H9 (cell line): ENCODE results near the gene TNKS1BP1. TPM values are rescaled to one million over a fixed set of nuclear protein-coding genes. Genes with fewer than 3 reads are reported as not detected.
A peak's percentile ranks its signal among the peaks of the same experiment; 100 is the strongest.

Experiments
- DNase-seq: peaks from one replicate; pipeline ENCODE4 v3.0.0-alpha.2; 2017
- H2AFZ ChIP-seq: one replicate; pipeline ENCODE4 v1.6.1; 2013; ENCODE audit warnings: mild to moderate bottlenecking, low read length, control low read depth, moderate library complexity
- H2AK5ac ChIP-seq: 2 replicates; pipeline ENCODE4 v1.6.1; 2013; ENCODE audit warnings: low read length, control low read depth, mixed read lengths; ENCODE audit not compliant: insufficient read length
- H2BK120ac ChIP-seq: one replicate; pipeline ENCODE4 v1.6.1; 2013; ENCODE audit warnings: low read depth, mild to moderate bottlenecking, low read length, control low read depth, inconsistent platforms; ENCODE audit not compliant: poor library complexity, severe bottlenecking
- H2BK12ac ChIP-seq: 2 replicates; pipeline ENCODE4 v1.6.1; 2013; ENCODE audit warnings: low read length, control low read depth, mixed read lengths, low read depth; ENCODE audit not compliant: insufficient read length
- H2BK15ac ChIP-seq: 2 replicates; pipeline ENCODE4 v1.6.1; 2013; ENCODE audit warnings: low read depth, low read length, control low read depth
- H2BK20ac ChIP-seq: one replicate; pipeline ENCODE4 v1.6.1; 2013; ENCODE audit warnings: low read depth, mild to moderate bottlenecking, low read length, control low read depth, inconsistent platforms; ENCODE audit not compliant: poor library complexity, severe bottlenecking
- H2BK5ac ChIP-seq: 2 replicates; pipeline ENCODE4 v1.6.1; 2013; ENCODE audit warnings: low read length, control low read depth, mixed read lengths; ENCODE audit not compliant: insufficient read length
- H3K14ac ChIP-seq: 2 replicates; pipeline ENCODE4 v1.6.1; 2013; ENCODE audit warnings: low read length, control low read depth; ENCODE audit not compliant: insufficient read depth
- H3K18ac ChIP-seq: 2 replicates; pipeline ENCODE4 v1.6.1; 2013; ENCODE audit warnings: low read depth, mild to moderate bottlenecking, mixed read lengths, low read length, control low read depth; ENCODE audit not compliant: insufficient read length
- H3K23ac ChIP-seq: 2 replicates; pipeline ENCODE4 v1.6.1; 2013; ENCODE audit warnings: low read length, control low read depth, mixed read lengths, low read depth; ENCODE audit not compliant: insufficient read length
- H3K23me2 ChIP-seq: 2 replicates; pipeline ENCODE4 v1.6.1; 2013; ENCODE audit warnings: low read depth, mild to moderate bottlenecking, mixed read lengths, low read length, control low read depth; ENCODE audit not compliant: insufficient read length, poor library complexity, severe bottlenecking
- H3K27ac ChIP-seq: 2 replicates; pipeline ENCODE4 v1.5.1; 2013; ENCODE audit warnings: low read length, control low read depth, mixed read lengths, low read depth; ENCODE audit not compliant: insufficient read length
- H3K27me3 ChIP-seq: 2 replicates; pipeline ENCODE4 v1.6.1; 2013; ENCODE audit warnings: low read length, control low read depth, inconsistent platforms; ENCODE audit not compliant: insufficient read depth
- H3K4ac ChIP-seq: 2 replicates; pipeline ENCODE4 v1.6.1; 2013; ENCODE audit warnings: low read depth, mild to moderate bottlenecking, control low read depth, inconsistent platforms, low read length, moderate library complexity
- H3K4me1 ChIP-seq: 2 replicates; pipeline ENCODE4 v1.6.1; 2013; ENCODE audit warnings: low read length, control low read depth, inconsistent platforms; ENCODE audit not compliant: insufficient read depth
- H3K4me2 ChIP-seq: 2 replicates; pipeline ENCODE4 v1.6.1; 2013; ENCODE audit warnings: low read length, control low read depth, mixed read lengths; ENCODE audit not compliant: insufficient read length, insufficient read depth
- H3K56ac ChIP-seq: 2 replicates; pipeline ENCODE4 v1.6.1; 2013; ENCODE audit warnings: low read depth, mild to moderate bottlenecking, mixed read lengths, low read length, control low read depth; ENCODE audit not compliant: insufficient read length
- H3K79me1 ChIP-seq: 2 replicates; pipeline ENCODE4 v1.6.1; 2013; ENCODE audit warnings: low read depth, mild to moderate bottlenecking, moderate library complexity, low read length, control low read depth, inconsistent platforms; ENCODE audit not compliant: insufficient read depth, poor library complexity, severe bottlenecking
- H3K79me2 ChIP-seq: 2 replicates; pipeline ENCODE4 v1.6.1; 2013; ENCODE audit warnings: low read length, control low read depth, inconsistent platforms; ENCODE audit not compliant: insufficient read depth
- H3K9ac ChIP-seq: 2 replicates; pipeline ENCODE4 v1.6.1; 2013; ENCODE audit warnings: low read length, control low read depth, mixed read lengths; ENCODE audit not compliant: insufficient read length; ENCODE audit errors: extremely low read depth
- H3K9me3 ChIP-seq: one replicate; pipeline ENCODE4 v1.6.1; 2013; ENCODE audit warnings: low read depth, low read length, inconsistent platforms; ENCODE audit not compliant: control insufficient read depth
- H3T11ph ChIP-seq: one replicate; pipeline ENCODE4 v1.6.1; 2013; ENCODE audit warnings: mild to moderate bottlenecking, low read length, control low read depth, inconsistent platforms
- H4K20me1 ChIP-seq: one replicate; pipeline ENCODE4 v1.6.1; 2013; ENCODE audit not compliant: control insufficient read depth, insufficient read length, insufficient read depth
- H4K5ac ChIP-seq: 2 replicates; pipeline ENCODE4 v1.6.1; 2013; ENCODE audit warnings: low read depth, mild to moderate bottlenecking, mixed read lengths, low read length, control low read depth; ENCODE audit not compliant: insufficient read length
- H4K8ac ChIP-seq: replicated peaks from 2 replicates; pipeline ENCODE4 v1.6.1; 2013; ENCODE audit warnings: low read length, control low read depth, mixed read lengths, low read depth; ENCODE audit not compliant: insufficient read length
- H4K91ac ChIP-seq: 2 replicates; pipeline ENCODE4 v1.6.1; 2013; ENCODE audit warnings: low read depth, mild to moderate bottlenecking, moderate library complexity, mixed read lengths, low read length, control low read depth; ENCODE audit not compliant: insufficient read length
- H3K27ac Mint-ChIP-seq, 3 experiments: 2 replicates in 2 of 3; 3 replicates in 1 of 3; pipeline ENCODE4 v1.8.0; 2020 to 2021; ENCODE audit warnings: mixed read lengths in 3 of 3, mild to moderate bottlenecking in 1 of 3, moderate library complexity in 1 of 3
- H3K27me3 Mint-ChIP-seq: 2 replicates; pipeline ENCODE4 v1.8.0; 2021; ENCODE audit warnings: low read depth, mild to moderate bottlenecking, moderate library complexity, mixed read lengths
- H3K36me3 Mint-ChIP-seq, 3 experiments: 2 replicates in 2 of 3; 3 replicates in 1 of 3; pipeline ENCODE4 v1.8.0; 2020 to 2021; ENCODE audit warnings: low read depth in 3 of 3, mixed read lengths in 3 of 3; ENCODE audit not compliant: insufficient read depth in 1 of 3
- H3K4me1 Mint-ChIP-seq, 2 experiments: 2 replicates each; pipeline ENCODE4 v1.8.0; 2020; ENCODE audit warnings: mixed read lengths in 2 of 2
- H3K4me3 Mint-ChIP-seq, 2 experiments: 2 replicates in 1 of 2; 3 replicates in 1 of 2; pipeline ENCODE4 v1.8.0; 2020 to 2021; ENCODE audit warnings: mild to moderate bottlenecking in 2 of 2, mixed read lengths in 2 of 2, moderate library complexity in 1 of 2
- H3K9me3 Mint-ChIP-seq, 2 experiments: 2 replicates in 1 of 2; 3 replicates in 1 of 2; pipeline ENCODE4 v1.8.0; 2020; ENCODE audit warnings: mild to moderate bottlenecking in 2 of 2, mixed read lengths in 2 of 2, moderate library complexity in 1 of 2
- WGBS: extraction: QIAGEN DNeasy Blood & Tissue Kit; methylation state at CpG from one replicate; pipeline ENCODE4 v1.1.7; 2013; ENCODE audit warnings: missing lambda C conversion rate, low lambda C conversion rate, mixed read lengths; ENCODE audit not compliant: insufficient read length; ENCODE audit errors: extremely low coverage; 5-methylcytosine and 5-hydroxymethylcytosine counted together
- total RNA-seq: library from RNA; stranded (reverse); gene quantifications from 2 replicates; pipeline ENCODE4 v1.2.1, GENCODE V29; 2021
- TF ChIP-seq, protein P1 (sequence below): fragments of 200-600 bp; sonication (generic); conservative IDR thresholded peaks from 3 replicates; pipeline ENCODE4 v1.8.0; 2021; ENCODE audit warnings: antibody characterized with exemption, mild to moderate bottlenecking

The TNKS1BP1 gene
- total RNA-seq, 1 experiment from 2014 or later, result 130 TPM

DNA sequence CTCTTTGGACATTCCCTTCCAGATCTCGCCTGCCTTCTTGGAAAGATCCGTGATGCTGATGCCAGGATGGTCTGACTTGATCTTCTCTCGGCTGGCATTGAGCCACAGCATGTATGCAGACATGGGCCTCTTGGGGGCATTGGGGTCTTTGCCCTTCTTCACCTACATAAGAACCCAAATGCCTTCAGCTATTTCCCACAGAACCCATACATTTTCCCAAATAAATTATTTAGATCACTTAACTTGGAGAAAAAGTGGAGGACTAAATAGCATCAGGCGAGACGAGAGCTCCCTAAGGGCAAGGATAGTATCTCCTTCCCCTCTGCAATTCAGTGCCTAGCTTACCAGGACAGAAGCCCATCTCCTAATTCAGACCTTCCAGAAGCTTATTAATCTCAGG is 3.0 kb upstream of the TNKS1BP1 start:
- Histone ChIP-seq H3K27me3 (no peaks in the 10 kb centered on the region), H3K4me1 (peaks cover 8% of the 10 kb centered on the region; the same call in 1 of the 2 replicates), H2BK5ac (no peak overlapping the region), H3K9ac (no peak overlapping the region), H4K20me1 (no peaks in the 10 kb centered on the region), H3K4me2 (no peak overlapping the region), H3K79me1 (peaks cover 9% of the 10 kb centered on the region), H4K8ac (no peak overlapping the region), H4K91ac (no peak overlapping the region), H3K4ac (no peak overlapping the region), H3K23me2 (peaks cover 13% of the 10 kb centered on the region), H2BK120ac (no peak overlapping the region), H3K18ac (no peak overlapping the region), H2BK15ac (no peak overlapping the region), H3K27ac (no peak overlapping the region), H2BK20ac (no peak overlapping the region), H4K5ac (no peak overlapping the region), H3K23ac (no peak overlapping the region), H2AK5ac (no peak overlapping the region), H3T11ph (no peak overlapping the region), H3K79me2 (peaks cover 9% of the 10 kb centered on the region), H2BK12ac (no peak overlapping the region), H3K9me3 (no peaks in the 10 kb centered on the region), H3K56ac (no peak overlapping the region), H3K14ac (no peak overlapping the region), H2AFZ (no peak overlapping the region)
- H3K4me3 Mint-ChIP-seq, result no peak overlapping the region
- peaks cover 25 to 26% of the 10 kb centered on the region in 2 experiments for H3K4me1 Mint-ChIP-seq
- H3K36me3 Mint-ChIP-seq, result peaks cover 62 to 75% (median 73%) of the 10 kb centered on the region in 3 experiments
- H3K27ac Mint-ChIP-seq, result peak overlapping the region in 1 of 3 experiments; percentile 19; a peak in 2 of 7 replicates
- no peak for DNase-seq
- no peaks in the 10 kb centered on the region; a peak in 1 of 5 replicates for H3K9me3 Mint-ChIP-seq
- H3K27me3 Mint-ChIP-seq, result peaks cover 1% of the 10 kb centered on the region; the same call in 1 of the 2 replicates
- TF ChIP-seq, protein P1, sequence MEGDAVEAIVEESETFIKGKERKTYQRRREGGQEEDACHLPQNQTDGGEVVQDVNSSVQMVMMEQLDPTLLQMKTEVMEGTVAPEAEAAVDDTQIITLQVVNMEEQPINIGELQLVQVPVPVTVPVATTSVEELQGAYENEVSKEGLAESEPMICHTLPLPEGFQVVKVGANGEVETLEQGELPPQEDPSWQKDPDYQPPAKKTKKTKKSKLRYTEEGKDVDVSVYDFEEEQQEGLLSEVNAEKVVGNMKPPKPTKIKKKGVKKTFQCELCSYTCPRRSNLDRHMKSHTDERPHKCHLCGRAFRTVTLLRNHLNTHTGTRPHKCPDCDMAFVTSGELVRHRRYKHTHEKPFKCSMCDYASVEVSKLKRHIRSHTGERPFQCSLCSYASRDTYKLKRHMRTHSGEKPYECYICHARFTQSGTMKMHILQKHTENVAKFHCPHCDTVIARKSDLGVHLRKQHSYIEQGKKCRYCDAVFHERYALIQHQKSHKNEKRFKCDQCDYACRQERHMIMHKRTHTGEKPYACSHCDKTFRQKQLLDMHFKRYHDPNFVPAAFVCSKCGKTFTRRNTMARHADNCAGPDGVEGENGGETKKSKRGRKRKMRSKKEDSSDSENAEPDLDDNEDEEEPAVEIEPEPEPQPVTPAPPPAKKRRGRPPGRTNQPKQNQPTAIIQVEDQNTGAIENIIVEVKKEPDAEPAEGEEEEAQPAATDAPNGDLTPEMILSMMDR, result no peak
- no CpG with 5 or more reads among the region's 5 CpGs for WGBS
